ENCODE data around the gene BAG1.

- TF ChIP-seq CTCF (conservative IDR thresholded peaks at IDR 0.05; ENCODE audit: low read depth, low read length) = no peak
- no peak for TF ChIP-seq EZH2 (IDR thresholded peaks at IDR 0.05; ENCODE audit: low read length, unreplicated experiment)
- TF ChIP-seq EZH2phosphoT487 (IDR thresholded peaks at IDR 0.05; ENCODE audit: borderline replicate concordance, low read length) = no peak
Observed at GRCh38 chr9:33300546-33300945, 36.0 kb upstream of the BAG1 start.
